HUES64 (cell line): ENCODE measurements around the gene RGS6.

Experiments
- H3K27ac ChIP-seq: 2 replicates; pipeline ENCODE4 v1.7.0; 2013; ENCODE audit warnings: low read depth, low read length, inconsistent platforms
- H3K27me3 ChIP-seq: 2 replicates; pipeline ENCODE4 v1.6.1; 2013; ENCODE audit warnings: mild to moderate bottlenecking, low read length; ENCODE audit not compliant: insufficient read depth
- H3K36me3 ChIP-seq: 2 replicates; pipeline ENCODE4 v1.6.1; 2013; ENCODE audit warnings: mild to moderate bottlenecking, low read length; ENCODE audit not compliant: insufficient read depth
- H3K4me1 ChIP-seq: 2 replicates; pipeline ENCODE4 v1.6.1; 2013; ENCODE audit warnings: mild to moderate bottlenecking, low read length, moderate library complexity; ENCODE audit not compliant: insufficient read depth
- H3K4me3 ChIP-seq: 2 replicates; pipeline ENCODE4 v1.5.1; 2013; ENCODE audit warnings: mild to moderate bottlenecking, low read length, moderate library complexity
- H3K9ac ChIP-seq: 2 replicates; pipeline ENCODE4 v1.6.1; 2013; ENCODE audit warnings: mild to moderate bottlenecking, low read depth, low read length
- H3K9me3 ChIP-seq: 2 replicates; pipeline ENCODE4 v1.6.1; 2013; ENCODE audit warnings: low read depth, low read length; ENCODE audit not compliant: insufficient read depth
- WGBS: fragments of 150-250, 120-280 bp; methylation state at CpG from one replicate; pipeline ENCODE4 v1.1.7; 2013; ENCODE audit warnings: missing lambda C conversion rate; 5-methylcytosine and 5-hydroxymethylcytosine counted together

The RGS6 gene

GRCh38 chr14:72352012-72352411, 419.8 kb downstream of the RGS6 start:
- no peaks in the 10 kb centered on the region for H3K36me3 ChIP-seq
- 90% methylated on average over 2 of the region's 2 CpGs for WGBS
- H3K27me3 ChIP-seq = no peaks in the 10 kb centered on the region
- no peak overlapping the region for H3K9ac ChIP-seq
- H3K4me3 ChIP-seq = no peak overlapping the region
- no peaks in the 10 kb centered on the region for H3K4me1 ChIP-seq
- H3K27ac ChIP-seq = no peak overlapping the region
- H3K9me3 ChIP-seq = no peaks in the 10 kb centered on the region

DNA sequence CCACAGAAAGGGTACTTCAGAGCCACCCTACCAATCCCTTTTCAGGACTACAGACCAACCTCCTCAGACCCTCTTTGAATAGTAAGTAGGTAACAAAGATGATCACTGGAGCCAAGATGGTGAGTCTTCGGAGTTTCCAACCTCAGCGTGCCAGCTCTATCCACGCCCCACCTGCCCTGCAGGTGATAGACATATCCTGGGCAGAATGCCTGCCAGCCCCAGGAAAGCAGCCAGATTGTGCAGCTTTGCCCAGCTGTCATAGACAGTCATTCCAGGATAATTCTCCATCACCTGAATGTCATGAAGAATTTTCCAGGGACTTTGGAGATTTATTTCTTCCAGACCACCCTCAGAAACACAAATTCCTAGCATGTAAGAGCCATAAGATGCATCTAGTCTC, 434.4 kb downstream of the RGS6 start:
- no peaks in the 10 kb centered on the region for H3K9me3 ChIP-seq
- no peaks in the 10 kb centered on the region for H3K4me1 ChIP-seq
- 98% methylated on average over 3 of the region's 3 CpGs for WGBS
- no peak overlapping the region for H3K4me3 ChIP-seq
- H3K9ac ChIP-seq = no peak overlapping the region
- no peaks in the 10 kb centered on the region for H3K27me3 ChIP-seq
- H3K27ac ChIP-seq = no peak overlapping the region
- H3K36me3 ChIP-seq = no peaks in the 10 kb centered on the region

- Histone ChIP-seq H3K9me3 (no peaks in the 10 kb centered on the region), H3K4me1 (no peaks in the 10 kb centered on the region)
Measured at GRCh38 chr14:72369106-72369505, 436.9 kb downstream of the RGS6 start.

GRCh38 chr14:72377016-72377415, 444.8 kb downstream of the RGS6 start:
- Histone ChIP-seq H3K9ac (no peak overlapping the region), H3K27me3 (no peaks in the 10 kb centered on the region), H3K27ac (no peak overlapping the region), H3K36me3 (no peaks in the 10 kb centered on the region), H3K4me1 (no peaks in the 10 kb centered on the region), H3K9me3 (no peaks in the 10 kb centered on the region), H3K4me3 (no peak overlapping the region)
- no CpG with 5 or more reads among the region's 3 CpGs for WGBS

More at GRCh38 chr14:72369106-72369505, 436.9 kb downstream of the RGS6 start:
- no peak overlapping the region for H3K4me3 ChIP-seq
- no peaks in the 10 kb centered on the region for H3K27me3 ChIP-seq
- no peaks in the 10 kb centered on the region for H3K36me3 ChIP-seq
- H3K27ac ChIP-seq = no peak overlapping the region
- no peak overlapping the region for H3K9ac ChIP-seq

GRCh38 chr14:72380456-72380855, 448.2 kb downstream of the RGS6 start:
- Histone ChIP-seq H3K27ac (no peak overlapping the region), H3K9me3 (no peaks in the 10 kb centered on the region), H3K4me1 (no peaks in the 10 kb centered on the region), H3K27me3 (no peaks in the 10 kb centered on the region), H3K4me3 (no peak overlapping the region), H3K9ac (no peak overlapping the region), H3K36me3 (no peaks in the 10 kb centered on the region)
- WGBS = 92% methylated on average over 1 of the region's 1 CpG

DNA sequence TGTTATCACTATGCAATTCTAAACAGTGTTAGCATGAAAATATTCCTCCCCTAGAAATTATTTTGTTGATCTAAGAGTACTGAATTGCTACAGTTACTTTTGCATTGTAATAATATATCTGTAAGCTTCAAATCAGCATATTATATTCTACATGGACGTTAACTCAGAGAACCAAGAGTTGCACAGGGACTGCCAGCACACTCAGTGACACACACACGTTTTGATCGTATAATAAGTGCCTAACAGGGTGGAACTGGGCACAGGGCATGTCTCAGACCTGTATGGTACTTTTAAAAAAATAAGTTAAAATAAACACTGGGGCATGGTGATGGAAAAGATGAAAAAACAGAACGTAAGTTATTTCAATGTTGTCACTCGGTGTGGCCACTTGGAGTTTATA, 451.6 kb downstream of the RGS6 start:
- WGBS = 93% methylated on average over 5 of the region's 5 CpGs
- Histone ChIP-seq H3K9me3 (no peaks in the 10 kb centered on the region), H3K36me3 (no peaks in the 10 kb centered on the region), H3K9ac (no peak overlapping the region), H3K4me1 (no peaks in the 10 kb centered on the region), H3K27ac (no peak overlapping the region), H3K4me3 (no peak overlapping the region), H3K27me3 (no peaks in the 10 kb centered on the region)

DNA sequence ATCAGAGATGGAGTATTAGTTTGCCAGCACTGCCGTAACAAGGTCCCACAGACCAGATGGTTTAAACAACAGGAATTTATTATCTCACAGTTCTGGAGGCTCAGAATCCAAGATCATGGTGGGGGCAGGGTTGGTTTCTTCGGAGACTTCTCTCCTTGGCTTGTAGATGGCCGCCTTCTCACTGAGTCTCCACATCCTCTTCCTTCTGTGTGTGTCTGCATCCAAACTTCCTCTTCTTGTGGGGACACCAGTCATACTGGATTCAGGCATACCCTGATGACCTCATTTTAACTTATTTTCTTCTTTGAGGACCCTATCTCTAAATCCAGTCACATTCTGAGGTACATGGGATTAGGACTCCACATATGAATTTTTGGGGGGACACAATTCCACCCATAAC, 455.5 kb downstream of the RGS6 start:
- no peak overlapping the region for H3K4me3 ChIP-seq
- no peaks in the 10 kb centered on the region for H3K4me1 ChIP-seq
- H3K27ac ChIP-seq = no peak overlapping the region
- 94% methylated on average over 3 of the region's 3 CpGs for WGBS
- H3K27me3 ChIP-seq = no peaks in the 10 kb centered on the region
- no peak overlapping the region for H3K9ac ChIP-seq
- H3K36me3 ChIP-seq = no peaks in the 10 kb centered on the region
- H3K9me3 ChIP-seq = 0 out of 2 replicates have a peak, but pooled peaks cover 1% of the 10 kb centered on the region

DNA sequence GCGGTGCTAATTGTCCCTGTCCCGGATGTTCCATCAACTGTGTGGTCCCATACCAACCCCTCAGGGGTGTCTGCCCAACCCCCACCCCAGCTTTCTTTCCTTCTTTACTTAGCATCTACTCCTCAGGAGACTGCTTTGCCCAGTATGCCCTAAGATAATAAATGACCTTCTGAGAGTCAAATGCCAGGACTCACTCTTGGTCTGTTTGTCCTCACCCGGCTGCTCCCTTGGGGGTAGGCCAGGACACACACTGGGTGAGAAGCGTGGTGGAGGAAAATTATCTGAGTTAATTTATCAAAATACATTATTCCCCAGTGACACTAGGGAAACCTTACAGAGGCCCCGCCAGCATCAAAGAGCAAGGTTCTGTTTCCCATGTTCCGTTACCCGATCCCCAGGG, 457.0 kb downstream of the RGS6 start:
- Histone ChIP-seq H3K36me3 (no peaks in the 10 kb centered on the region), H3K9ac (no peak overlapping the region), H3K4me3 (no peak overlapping the region), H3K27ac (no peak overlapping the region), H3K27me3 (no peaks in the 10 kb centered on the region), H3K9me3 (peaks cover 14% of the 10 kb centered on the region; the same call in 1 of the 2 replicates), H3K4me1 (no peaks in the 10 kb centered on the region)
- WGBS = 94% methylated on average over 6 of the region's 7 CpGs

GRCh38 chr14:72401101-72401625, 468.9 kb downstream of the RGS6 start:
- WGBS = 93% methylated on average over 4 of the region's 4 CpGs
- no peaks in the 10 kb centered on the region for H3K36me3 ChIP-seq
- H3K9me3 ChIP-seq = no peaks in the 10 kb centered on the region
- no peaks in the 10 kb centered on the region for H3K27me3 ChIP-seq
- H3K27ac ChIP-seq = no peak overlapping the region
- H3K9ac ChIP-seq = no peak overlapping the region
- H3K4me3 ChIP-seq = no peak overlapping the region
- H3K4me1 ChIP-seq = no peaks in the 10 kb centered on the region

GRCh38 chr14:72401632-72402376, 469.6 kb downstream of the RGS6 start:
- no peaks in the 10 kb centered on the region for H3K9me3 ChIP-seq
- no peak overlapping the region for H3K27ac ChIP-seq
- H3K4me3 ChIP-seq = no peak overlapping the region
- H3K9ac ChIP-seq = no peak overlapping the region
- WGBS = 94% methylated on average over 6 of the region's 8 CpGs
- no peaks in the 10 kb centered on the region for H3K27me3 ChIP-seq
- H3K4me1 ChIP-seq = no peaks in the 10 kb centered on the region
- H3K36me3 ChIP-seq = no peaks in the 10 kb centered on the region

DNA sequence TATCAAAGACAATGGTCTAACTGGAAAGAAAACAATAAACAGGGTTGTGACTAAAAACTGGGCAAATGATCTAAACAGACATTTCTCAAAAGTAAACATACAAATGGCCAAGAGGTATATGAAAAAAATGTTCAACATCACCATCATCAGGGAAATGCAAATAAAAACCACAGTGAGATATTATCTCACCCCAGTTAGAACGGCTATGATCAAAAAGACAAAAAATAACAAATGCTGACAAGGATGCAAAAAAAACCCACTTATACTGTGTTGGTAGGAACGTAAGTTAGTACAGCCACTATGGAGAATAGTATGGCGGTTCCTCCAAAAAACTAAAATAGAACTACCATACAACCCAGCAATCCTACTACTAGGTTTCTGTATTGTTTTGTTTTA, 470.1 kb downstream of the RGS6 start:
- H3K9me3 ChIP-seq = no peaks in the 10 kb centered on the region
- 93% methylated on average over 1 of the region's 3 CpGs for WGBS
- H3K36me3 ChIP-seq = no peaks in the 10 kb centered on the region
- H3K4me1 ChIP-seq = no peaks in the 10 kb centered on the region
- H3K27me3 ChIP-seq = no peaks in the 10 kb centered on the region
- H3K4me3 ChIP-seq = no peak overlapping the region
- no peak overlapping the region for H3K27ac ChIP-seq
- H3K9ac ChIP-seq = no peak overlapping the region
